GM18502 (cell line): ENCODE data around the gene MPZL1.
A peak's percentile ranks its signal among the peaks of the same experiment; 100 is the strongest.
"Not testable (repeated sequence)": the region's sequence is repeated elsewhere in the genome, so short reads cannot be mapped to it uniquely, and the experiment has no call there.

Experiments
- ATAC-seq: cut with Tn5 transposase; IDR thresholded peaks from one replicate; pipeline ENCODE4 v1.9.1; 2021; ENCODE audit warnings: mild to moderate bottlenecking; ENCODE audit not compliant: unreplicated experiment, poor library complexity

MPZL1 gene

GRCh38 chr1:167717351-167717750 is 4.4 kb upstream of the MPZL1 start:
- no peak for ATAC-seq

GRCh38 chr1:167718914-167719691 is 2.7 kb upstream of the MPZL1 start:
- no peak for ATAC-seq

GRCh38 chr1:167719715-167720421 is 1.9 kb upstream of the MPZL1 start:
- ATAC-seq: not testable (repeated sequence)

GRCh38 chr1:167720965-167721616 is 691 bp upstream of the MPZL1 start:
- no peak for ATAC-seq

- peak; percentile 39 for ATAC-seq
These were observed 529 bp downstream of the MPZL1 start for GRCh38 chr1:167722152-167722869.

- ATAC-seq: no peak
These were observed 1.1 kb downstream of the MPZL1 start for GRCh38 chr1:167722870-167723251.

GRCh38 chr1:167723707-167724323 is 2.0 kb downstream of the MPZL1 start:
- ATAC-seq: no peak

GRCh38 chr1:167726008-167726407 is 4.2 kb downstream of the MPZL1 start:
- no peak for ATAC-seq

- no peak for ATAC-seq
These were observed 7.1 kb downstream of the MPZL1 start for GRCh38 chr1:167728818-167729410.

GRCh38 chr1:167734227-167734626 is 12.4 kb downstream of the MPZL1 start:
- no peak for ATAC-seq

- no peak for ATAC-seq
These were observed 13.1 kb downstream of the MPZL1 start for GRCh38 chr1:167734841-167735240.

GRCh38 chr1:167737169-167737568 is 15.4 kb downstream of the MPZL1 start:
- no peak for ATAC-seq

GRCh38 chr1:167738158-167738557 is 16.4 kb downstream of the MPZL1 start:
- no peak for ATAC-seq

GRCh38 chr1:167739752-167740151 is 18.0 kb downstream of the MPZL1 start:
- no peak for ATAC-seq

GRCh38 chr1:167741103-167741502 is 19.3 kb downstream of the MPZL1 start:
- ATAC-seq: not testable (repeated sequence)

GRCh38 chr1:167742392-167743057 is 20.7 kb downstream of the MPZL1 start:
- not testable (repeated sequence) for ATAC-seq

GRCh38 chr1:167744901-167745300 is 23.1 kb downstream of the MPZL1 start:
- no peak for ATAC-seq

GRCh38 chr1:167746013-167746672 is 24.4 kb downstream of the MPZL1 start:
- ATAC-seq: no peak
